Measurements from ENCODE around the gene BZW2.

BZW2 gene

DNA sequence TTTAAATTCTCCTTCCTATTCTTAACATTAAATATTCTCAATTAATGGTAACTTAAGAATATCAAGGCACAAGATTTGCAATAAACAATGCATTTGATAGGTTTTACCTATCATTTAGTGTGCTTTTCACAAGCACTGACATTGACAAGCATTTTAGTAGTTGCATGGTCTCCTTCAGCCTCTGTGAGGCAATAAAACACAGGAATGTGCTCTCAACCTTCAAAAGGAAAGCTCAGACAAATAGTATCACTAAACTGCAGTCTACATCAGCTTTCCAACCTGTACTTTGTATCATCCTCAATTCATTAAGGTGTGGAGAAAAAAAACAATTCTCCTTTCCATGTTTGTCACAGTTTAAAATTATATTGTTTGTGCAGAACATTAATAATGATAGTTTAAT, 56.5 kb downstream of the BZW2 start:
- no peak overlapping the region for H4K8ac ChIP-seq (ENCODE audit: low read depth, low read length)
- H3K4me3 ChIP-seq (ENCODE audit: low read length): no peak overlapping the region
- no peak overlapping the region for H4K5ac ChIP-seq (ENCODE audit: low read length)
- H3K23ac ChIP-seq (ENCODE audit: low read length): no peak overlapping the region
- no peak overlapping the region for H2BK15ac ChIP-seq (replicated peaks; ENCODE audit: low read depth)
- H2BK5ac ChIP-seq (ENCODE audit: low read length): no peak overlapping the region
- no peaks in the 10 kb centered on the region for H3K4me1 ChIP-seq (ENCODE audit: control insufficient read depth, low read depth, low read length)
- no peaks in the 10 kb centered on the region for H3K79me2 ChIP-seq (ENCODE audit: control insufficient read depth, insufficient read depth, low read length)
- no peak overlapping the region for H3K56ac ChIP-seq (ENCODE audit: low read length)
- H2AK5ac ChIP-seq (ENCODE audit: low read length): no peak overlapping the region
- no peak overlapping the region for H3K4ac ChIP-seq (ENCODE audit: low read depth, low read length)
- no peak overlapping the region for H3K9ac ChIP-seq (ENCODE audit: low read length)
- H3K27ac ChIP-seq (ENCODE audit: low read depth, low read length): no peak overlapping the region
- no peak overlapping the region for H3K18ac ChIP-seq (ENCODE audit: low read length)
- peaks cover 8% of the 10 kb centered on the region for H3K36me3 ChIP-seq (ENCODE audit: control insufficient read depth, insufficient read depth, low read length)
- H3K79me1 ChIP-seq (ENCODE audit: low read length): no peaks in the 10 kb centered on the region
- H3K4me2 ChIP-seq (ENCODE audit: low read length): no peak overlapping the region
- H2BK120ac ChIP-seq (ENCODE audit: low read depth, low read length): no peak overlapping the region
- no peaks in the 10 kb centered on the region for H3K27me3 ChIP-seq (ENCODE audit: insufficient read depth, low read length, poor library complexity)
- DNase-seq: peak; percentile 12

GRCh38 chr7:16708511-16708910, 62.5 kb downstream of the BZW2 start:
- Histone ChIP-seq H3K79me1 (ENCODE audit: low read length) (no peaks in the 10 kb centered on the region), H2BK120ac (ENCODE audit: low read depth, low read length) (no peak overlapping the region), H4K5ac (ENCODE audit: low read length) (no peak overlapping the region), H3K4me3 (ENCODE audit: low read length) (no peak overlapping the region), H2BK5ac (ENCODE audit: low read length) (no peak overlapping the region), H3K9ac (ENCODE audit: low read length) (no peak overlapping the region), H3K36me3 (ENCODE audit: control insufficient read depth, insufficient read depth, low read length) (peaks cover 2% of the 10 kb centered on the region), H3K4me2 (ENCODE audit: low read length) (no peak overlapping the region), H2AK5ac (ENCODE audit: low read length) (no peak overlapping the region), H3K23ac (ENCODE audit: low read length) (no peak overlapping the region), H4K8ac (ENCODE audit: low read depth, low read length) (no peak overlapping the region), H3K56ac (ENCODE audit: low read length) (no peak overlapping the region), H3K18ac (ENCODE audit: low read length) (no peak overlapping the region), H3K27me3 (ENCODE audit: insufficient read depth, low read length, poor library complexity) (no peaks in the 10 kb centered on the region), H3K4ac (ENCODE audit: low read depth, low read length) (no peak overlapping the region), H3K27ac (ENCODE audit: low read depth, low read length) (no peak overlapping the region), H3K4me1 (ENCODE audit: control insufficient read depth, low read depth, low read length) (no peaks in the 10 kb centered on the region), H3K79me2 (ENCODE audit: control insufficient read depth, insufficient read depth, low read length) (no peaks in the 10 kb centered on the region), H2BK15ac (replicated peaks; ENCODE audit: low read depth) (no peak overlapping the region)
- WGBS (ENCODE audit: extremely low coverage, insufficient coverage, low lambda C conversion rate): no CpG with 5 or more reads among the region's 4 CpGs
- DNase-seq: no peak

DNA sequence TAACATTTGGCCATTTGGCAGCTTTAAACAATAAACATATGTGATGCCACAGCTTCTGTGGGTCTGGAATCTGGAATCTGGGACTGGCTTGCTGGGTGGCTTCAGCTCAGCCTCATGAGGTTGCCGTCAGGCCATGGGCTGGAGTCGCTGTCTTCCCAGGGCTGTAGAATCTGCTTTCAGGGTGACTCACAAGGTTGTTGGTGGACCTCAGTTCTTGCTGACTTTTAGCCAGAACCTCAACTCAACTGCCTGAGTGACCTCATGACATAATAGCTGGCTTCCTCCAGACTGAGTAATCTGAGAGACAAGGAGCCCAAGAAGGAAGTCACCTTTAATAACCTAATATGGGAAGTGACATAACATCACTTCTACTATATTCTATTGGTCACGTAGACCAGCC, 63.0 kb downstream of the BZW2 start:
- Histone ChIP-seq H3K4me3 (ENCODE audit: low read length) (no peak overlapping the region), H3K4me2 (ENCODE audit: low read length) (no peak overlapping the region)
- peak; percentile 49 for DNase-seq

GRCh38 chr7:16710651-16711050, 64.7 kb downstream of the BZW2 start:
- H3K79me1 ChIP-seq (ENCODE audit: low read length): no peaks in the 10 kb centered on the region
- H3K9ac ChIP-seq (ENCODE audit: low read length): no peak overlapping the region
- H3K4ac ChIP-seq (ENCODE audit: low read depth, low read length): no peak overlapping the region
- peaks cover 2% of the 10 kb centered on the region for H3K36me3 ChIP-seq (ENCODE audit: control insufficient read depth, insufficient read depth, low read length)
- H3K79me2 ChIP-seq (ENCODE audit: control insufficient read depth, insufficient read depth, low read length): no peaks in the 10 kb centered on the region
- no peaks in the 10 kb centered on the region for H3K27me3 ChIP-seq (ENCODE audit: insufficient read depth, low read length, poor library complexity)
- H2BK120ac ChIP-seq (ENCODE audit: low read depth, low read length): no peak overlapping the region
- no CpG with 5 or more reads among the region's 4 CpGs for WGBS (ENCODE audit: extremely low coverage, insufficient coverage, low lambda C conversion rate)
- H3K27ac ChIP-seq (ENCODE audit: low read depth, low read length): no peak overlapping the region
- no peak overlapping the region for H4K8ac ChIP-seq (ENCODE audit: low read depth, low read length)
- no peak overlapping the region for H3K23ac ChIP-seq (ENCODE audit: low read length)
- no peak overlapping the region for H2BK15ac ChIP-seq (replicated peaks; ENCODE audit: low read depth)
- no peaks in the 10 kb centered on the region for H3K4me1 ChIP-seq (ENCODE audit: control insufficient read depth, low read depth, low read length)
- no peak overlapping the region for H2BK5ac ChIP-seq (ENCODE audit: low read length)
- H3K4me2 ChIP-seq (ENCODE audit: low read length): no peak overlapping the region
- no peak for DNase-seq
- H4K5ac ChIP-seq (ENCODE audit: low read length): no peak overlapping the region
- H3K56ac ChIP-seq (ENCODE audit: low read length): no peak overlapping the region
- H3K18ac ChIP-seq (ENCODE audit: low read length): no peak overlapping the region
- no peak overlapping the region for H2AK5ac ChIP-seq (ENCODE audit: low read length)
- H3K4me3 ChIP-seq (ENCODE audit: low read length): no peak overlapping the region

More for the DNA sequence above, 63.0 kb downstream of the BZW2 start:
- H3K23ac ChIP-seq (ENCODE audit: low read length): no peak overlapping the region
- no peak overlapping the region for H2BK5ac ChIP-seq (ENCODE audit: low read length)
- H3K9ac ChIP-seq (ENCODE audit: low read length): no peak overlapping the region
- H3K79me1 ChIP-seq (ENCODE audit: low read length): no peaks in the 10 kb centered on the region
- no peak overlapping the region for H3K56ac ChIP-seq (ENCODE audit: low read length)
- no peak overlapping the region for H3K27ac ChIP-seq (ENCODE audit: low read depth, low read length)
- H3K4ac ChIP-seq (ENCODE audit: low read depth, low read length): no peak overlapping the region
- no peak overlapping the region for H2BK15ac ChIP-seq (replicated peaks; ENCODE audit: low read depth)
- peaks cover 2% of the 10 kb centered on the region for H3K36me3 ChIP-seq (ENCODE audit: control insufficient read depth, insufficient read depth, low read length)
- H3K4me1 ChIP-seq (ENCODE audit: control insufficient read depth, low read depth, low read length): no peaks in the 10 kb centered on the region
- no peaks in the 10 kb centered on the region for H3K27me3 ChIP-seq (ENCODE audit: insufficient read depth, low read length, poor library complexity)
- H4K5ac ChIP-seq (ENCODE audit: low read length): no peak overlapping the region
- no peak overlapping the region for H2AK5ac ChIP-seq (ENCODE audit: low read length)
- no peak overlapping the region for H4K8ac ChIP-seq (ENCODE audit: low read depth, low read length)
- H2BK120ac ChIP-seq (ENCODE audit: low read depth, low read length): no peak overlapping the region
- H3K18ac ChIP-seq (ENCODE audit: low read length): no peak overlapping the region
- no peaks in the 10 kb centered on the region for H3K79me2 ChIP-seq (ENCODE audit: control insufficient read depth, insufficient read depth, low read length)
- WGBS (ENCODE audit: extremely low coverage, insufficient coverage, low lambda C conversion rate): no CpG with 5 or more reads among the region's 3 CpGs

- Histone ChIP-seq H2BK5ac (ENCODE audit: low read length) (no peak overlapping the region), H3K4me1 (ENCODE audit: control insufficient read depth, low read depth, low read length) (no peaks in the 10 kb centered on the region), H3K9ac (ENCODE audit: low read length) (no peak overlapping the region), H4K5ac (ENCODE audit: low read length) (no peak overlapping the region), H3K4me3 (ENCODE audit: low read length) (no peak overlapping the region), H2BK120ac (ENCODE audit: low read depth, low read length) (no peak overlapping the region), H3K27ac (ENCODE audit: low read depth, low read length) (no peak overlapping the region), H3K4me2 (ENCODE audit: low read length) (no peak overlapping the region), H3K4ac (ENCODE audit: low read depth, low read length) (no peak overlapping the region), H3K79me1 (ENCODE audit: low read length) (no peaks in the 10 kb centered on the region), H3K36me3 (ENCODE audit: control insufficient read depth, insufficient read depth, low read length) (no peaks in the 10 kb centered on the region), H3K56ac (ENCODE audit: low read length) (no peak overlapping the region), H3K27me3 (ENCODE audit: insufficient read depth, low read length, poor library complexity) (no peaks in the 10 kb centered on the region), H3K79me2 (ENCODE audit: control insufficient read depth, insufficient read depth, low read length) (no peaks in the 10 kb centered on the region), H4K8ac (ENCODE audit: low read depth, low read length) (no peak overlapping the region), H3K23ac (ENCODE audit: low read length) (no peak overlapping the region), H3K18ac (ENCODE audit: low read length) (no peak overlapping the region), H2BK15ac (replicated peaks; ENCODE audit: low read depth) (no peak overlapping the region), H2AK5ac (ENCODE audit: low read length) (no peak overlapping the region)
- no peak for DNase-seq
- no CpG with 5 or more reads among the region's 4 CpGs for WGBS (ENCODE audit: extremely low coverage, insufficient coverage, low lambda C conversion rate)
These were observed 65.7 kb downstream of the BZW2 start for GRCh38 chr7:16711730-16712129.

GRCh38 chr7:16712916-16713315, 66.9 kb downstream of the BZW2 start:
- H4K8ac ChIP-seq (ENCODE audit: low read depth, low read length): no peak overlapping the region
- DNase-seq: no peak

More at GRCh38 chr7:16712916-16713315, 66.9 kb downstream of the BZW2 start:
- no peaks in the 10 kb centered on the region for H3K36me3 ChIP-seq (ENCODE audit: control insufficient read depth, insufficient read depth, low read length)
- H3K4ac ChIP-seq (ENCODE audit: low read depth, low read length): no peak overlapping the region
- no CpG with 5 or more reads among the region's 4 CpGs for WGBS (ENCODE audit: extremely low coverage, insufficient coverage, low lambda C conversion rate)
- H3K23ac ChIP-seq (ENCODE audit: low read length): no peak overlapping the region
- H2BK120ac ChIP-seq (ENCODE audit: low read depth, low read length): no peak overlapping the region
- H3K79me2 ChIP-seq (ENCODE audit: control insufficient read depth, insufficient read depth, low read length): no peaks in the 10 kb centered on the region
- H3K4me3 ChIP-seq (ENCODE audit: low read length): no peak overlapping the region
- no peak overlapping the region for H2BK5ac ChIP-seq (ENCODE audit: low read length)
- H3K4me2 ChIP-seq (ENCODE audit: low read length): no peak overlapping the region
- H4K5ac ChIP-seq (ENCODE audit: low read length): no peak overlapping the region
- no peaks in the 10 kb centered on the region for H3K79me1 ChIP-seq (ENCODE audit: low read length)
- no peak overlapping the region for H3K56ac ChIP-seq (ENCODE audit: low read length)
- no peak overlapping the region for H2BK15ac ChIP-seq (replicated peaks; ENCODE audit: low read depth)
- no peak overlapping the region for H3K9ac ChIP-seq (ENCODE audit: low read length)
- no peaks in the 10 kb centered on the region for H3K27me3 ChIP-seq (ENCODE audit: insufficient read depth, low read length, poor library complexity)
- no peaks in the 10 kb centered on the region for H3K4me1 ChIP-seq (ENCODE audit: control insufficient read depth, low read depth, low read length)
- no peak overlapping the region for H2AK5ac ChIP-seq (ENCODE audit: low read length)
- H3K18ac ChIP-seq (ENCODE audit: low read length): no peak overlapping the region
- no peak overlapping the region for H3K27ac ChIP-seq (ENCODE audit: low read depth, low read length)
